GM12874 (cell line): ENCODE measurements around the gene CCM2L.

Experiments used
- CTCF ChIP-seq: IDR thresholded peaks from 2 replicates; pipeline ENCODE4 v1.5.1; 2011; ENCODE audit warnings: low read depth, mild to moderate bottlenecking, control low read depth, low read length, moderate library complexity; ENCODE audit not compliant: insufficient read depth

Gene CCM2L

GRCh38 chr20:32010101-32010500, at the start of gene CCM2L:
TSS of gene CCM2L (plus strand) at chr20:32010438. CDS start at chr20:32010455, 17 bp downstream.
- TF ChIP-seq CTCF, result no peak

GRCh38 chr20:31962761-31963160, 47.5 kb upstream of the CCM2L start:
- TF ChIP-seq CTCF, result no peak

DNA sequence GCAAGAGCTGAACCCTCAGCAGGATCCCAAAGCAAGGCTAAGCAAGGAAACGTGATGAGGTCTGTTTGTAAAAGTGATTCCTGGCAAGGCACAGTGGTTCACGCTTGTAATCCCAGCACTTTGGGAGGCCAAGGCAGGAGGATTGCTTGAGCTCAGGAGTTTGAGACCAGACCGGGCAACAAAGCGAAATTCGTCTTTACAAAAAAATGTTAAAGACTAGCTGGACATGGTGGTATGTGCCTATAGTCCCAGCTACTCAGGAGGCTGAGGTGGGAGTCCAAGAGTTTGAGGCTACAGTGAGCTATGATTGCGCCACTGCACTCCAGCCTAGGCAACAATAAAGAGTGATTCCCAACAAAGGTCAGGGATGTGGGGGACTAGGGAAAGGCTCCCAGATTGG, 46.3 kb upstream of the CCM2L start:
- TF ChIP-seq CTCF, result no peak

GRCh38 chr20:31966991-31967655, 43.1 kb upstream of the CCM2L start:
- no peak for TF ChIP-seq CTCF

DNA sequence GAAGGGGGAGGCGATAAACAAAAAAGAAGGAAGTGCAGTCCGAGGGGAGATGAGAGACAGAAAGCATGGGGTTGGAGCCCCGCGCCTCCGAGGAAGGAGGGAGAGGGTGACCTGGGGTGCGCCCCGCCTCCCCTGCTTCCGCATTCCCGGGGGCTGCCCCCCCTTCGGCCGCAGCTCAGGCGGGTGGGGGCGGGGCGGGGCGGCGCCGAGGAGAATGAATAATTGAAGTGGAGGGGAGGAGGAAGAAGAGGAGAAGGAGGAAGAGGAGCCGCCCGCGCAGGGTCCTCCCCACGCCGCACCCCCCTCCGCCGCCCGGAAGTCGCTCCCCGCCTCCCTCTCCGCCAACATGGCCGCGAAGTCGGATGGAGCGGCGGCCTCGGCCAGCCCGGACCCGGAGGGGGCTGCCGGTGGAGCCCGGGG, 42.4 kb upstream of the CCM2L start, which contains the start of gene XKR7:
Gene XKR7 (plus strand): TSS at position 322 of the 420 bp plus-strand sequence. CDS start 25 bp downstream, at position 347.
- TF ChIP-seq CTCF, result no peak

DNA sequence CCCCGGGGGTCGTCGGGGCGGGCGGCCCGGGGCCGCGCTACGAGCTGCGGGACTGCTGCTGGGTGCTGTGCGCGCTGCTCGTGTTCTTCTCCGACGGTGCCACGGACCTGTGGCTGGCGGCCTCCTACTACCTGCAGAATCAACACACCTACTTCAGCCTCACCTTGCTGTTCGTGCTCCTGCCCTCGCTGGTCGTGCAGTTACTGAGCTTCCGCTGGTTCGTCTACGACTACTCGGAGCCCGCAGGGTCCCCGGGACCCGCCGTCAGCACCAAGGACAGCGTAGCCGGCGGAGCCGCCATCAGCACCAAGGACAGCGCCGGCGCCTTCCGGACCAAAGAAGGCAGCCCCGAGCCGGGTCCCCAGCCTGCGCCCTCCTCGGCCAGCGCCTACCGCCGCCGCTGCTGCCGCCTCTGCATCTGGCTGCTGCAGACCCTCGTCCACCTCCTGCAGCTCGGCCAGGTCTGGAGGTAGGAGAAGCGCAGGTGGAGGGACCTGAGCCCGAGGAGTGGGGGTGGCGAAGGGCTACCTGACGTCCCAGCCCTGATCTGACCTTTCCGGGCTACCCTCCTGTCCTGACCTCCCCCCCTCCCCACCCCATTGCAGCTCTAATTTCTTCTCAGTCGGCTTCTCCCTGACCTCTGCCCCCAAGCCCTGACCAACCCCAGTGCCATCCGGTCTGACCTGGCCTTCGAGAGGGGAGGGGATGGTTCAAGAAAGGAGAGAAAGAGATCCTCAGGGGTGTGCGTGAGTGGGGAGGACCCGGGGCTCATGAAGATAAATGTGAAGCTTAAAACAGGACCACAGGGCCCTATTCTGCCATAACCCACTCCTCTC, 41.7 kb upstream of the CCM2L start:
- no peak for TF ChIP-seq CTCF

- no peak for TF ChIP-seq CTCF
Observed at GRCh38 chr20:31969991-31970390, 40.2 kb upstream of the CCM2L start.
